HG02981 (cell line): Measurements from ENCODE around the gene EPB41.
"Not testable (repeated sequence)": the region's sequence is repeated elsewhere in the genome, so short reads cannot be mapped to it uniquely, and the experiment has no call there.

Experiments
- ATAC-seq: cut with Tn5 transposase; IDR thresholded peaks from one replicate; pipeline ENCODE4 v1.9.1; 2021; ENCODE audit warnings: mild to moderate bottlenecking, moderate library complexity; ENCODE audit not compliant: unreplicated experiment

Gene EPB41

GRCh38 chr1:28914228-28915030 lies at the start of gene EPB41:
Gene EPB41, plus strand, starts transcription at chr1:28914569. Its CDS starts 72,869 bp downstream, at chr1:28987438.
- ATAC-seq, result peak; percentile 83

GRCh38 chr1:28864695-28865094 lies 49.7 kb upstream of the EPB41 start:
- no peak for ATAC-seq

GRCh38 chr1:28865997-28866650 lies 48.2 kb upstream of the EPB41 start:
- ATAC-seq, result no peak

GRCh38 chr1:28867850-28868249 lies 46.5 kb upstream of the EPB41 start:
- no peak for ATAC-seq

GRCh38 chr1:28869952-28870351 lies 44.4 kb upstream of the EPB41 start:
- ATAC-seq, result no peak

- ATAC-seq, result no peak
Observed at GRCh38 chr1:28871631-28872401, 42.6 kb upstream of the EPB41 start.

- not testable (repeated sequence) for ATAC-seq
Observed at GRCh38 chr1:28875134-28875533, 39.2 kb upstream of the EPB41 start.

- ATAC-seq, result no peak
Observed at GRCh38 chr1:28877132-28877781, 37.1 kb upstream of the EPB41 start.

GRCh38 chr1:28878796-28879195 lies 35.6 kb upstream of the EPB41 start:
- no peak for ATAC-seq

- no peak for ATAC-seq
Observed at GRCh38 chr1:28882009-28882628, 32.2 kb upstream of the EPB41 start.

GRCh38 chr1:28883242-28883616 lies 31.1 kb upstream of the EPB41 start:
- ATAC-seq, result no peak

GRCh38 chr1:28885472-28885877 lies 28.9 kb upstream of the EPB41 start:
- ATAC-seq, result no peak

GRCh38 chr1:28885977-28886730 lies 28.2 kb upstream of the EPB41 start:
- ATAC-seq, result no peak

- peak; percentile 61 for ATAC-seq
Observed at GRCh38 chr1:28886731-28887418, 27.5 kb upstream of the EPB41 start.

GRCh38 chr1:28887419-28887834 lies 26.9 kb upstream of the EPB41 start:
- no peak for ATAC-seq

GRCh38 chr1:28887835-28888682 lies 26.3 kb upstream of the EPB41 start:
- no peak for ATAC-seq

GRCh38 chr1:28888915-28889314 lies 25.5 kb upstream of the EPB41 start:
- no peak for ATAC-seq

- ATAC-seq, result no peak
Observed at GRCh38 chr1:28889357-28889756, 25.0 kb upstream of the EPB41 start.
